KMS-11 (cell line): ENCODE data around the gene SLC6A6.

ENCODE experiments used
- H2AFZ ChIP-seq: fragments of 200-600 bp; sonication (generic); 2 replicates; pipeline ENCODE4 v1.6.1; 2016; ENCODE audit warnings: antibody characterized with exemption, mixed run types, low read depth
- H3K27ac ChIP-seq: fragments of 200-600 bp; sonication (generic); 2 replicates; pipeline ENCODE4 v1.6.1; 2016; ENCODE audit warnings: mild to moderate bottlenecking, mixed run types
- H3K27me3 ChIP-seq: fragments of 200-600 bp; sonication (generic); 2 replicates; pipeline ENCODE4 v1.6.1; 2017; ENCODE audit warnings: mild to moderate bottlenecking, low read depth, mixed run types, moderate library complexity; ENCODE audit not compliant: insufficient read depth
- H3K36me3 ChIP-seq: fragments of 200-600 bp; sonication (generic); 2 replicates; pipeline ENCODE4 v1.6.1; 2017; ENCODE audit warnings: mild to moderate bottlenecking, mixed run types; ENCODE audit not compliant: insufficient read depth
- H3K4me1 ChIP-seq: fragments of 200-600 bp; sonication (generic); 2 replicates; pipeline ENCODE4 v1.6.1; 2016; ENCODE audit warnings: mild to moderate bottlenecking, low read depth, mixed run types; ENCODE audit not compliant: poor library complexity, severe bottlenecking
- H3K4me2 ChIP-seq: fragments of 200-600 bp; sonication (generic); 2 replicates; pipeline ENCODE4 v1.7.0; 2016; ENCODE audit warnings: mild to moderate bottlenecking, mixed run types
- H3K4me3 ChIP-seq: fragments of 200-600 bp; sonication (generic); IDR thresholded peaks from 2 replicates; pipeline ENCODE4 v1.6.1; 2017; ENCODE audit warnings: low read depth, low read length, mixed read lengths; ENCODE audit not compliant: insufficient read depth
- H3K79me2 ChIP-seq: fragments of 200-600 bp; sonication (generic); 2 replicates; pipeline ENCODE4 v1.6.1; 2016; ENCODE audit warnings: low read depth, mixed run types; ENCODE audit not compliant: insufficient read depth
- H3K9ac ChIP-seq: fragments of 200-600 bp; sonication (generic); 2 replicates; pipeline ENCODE4 v1.6.1; 2016; ENCODE audit warnings: mild to moderate bottlenecking, mixed run types
- H4K20me1 ChIP-seq: fragments of 200-600 bp; sonication (generic); 2 replicates; pipeline ENCODE4 v1.6.1; 2016; ENCODE audit warnings: mild to moderate bottlenecking, mixed run types; ENCODE audit not compliant: insufficient read depth
- TF ChIP-seq, protein P1 (sequence below): fragments of 200-600 bp; sonication (generic); conservative IDR thresholded peaks from 2 replicates; pipeline ENCODE4 v1.6.1; 2017; ENCODE audit warnings: low read depth, mild to moderate bottlenecking, antibody characterized with exemption, low read length, moderate library complexity, mixed read lengths

The SLC6A6 gene

DNA sequence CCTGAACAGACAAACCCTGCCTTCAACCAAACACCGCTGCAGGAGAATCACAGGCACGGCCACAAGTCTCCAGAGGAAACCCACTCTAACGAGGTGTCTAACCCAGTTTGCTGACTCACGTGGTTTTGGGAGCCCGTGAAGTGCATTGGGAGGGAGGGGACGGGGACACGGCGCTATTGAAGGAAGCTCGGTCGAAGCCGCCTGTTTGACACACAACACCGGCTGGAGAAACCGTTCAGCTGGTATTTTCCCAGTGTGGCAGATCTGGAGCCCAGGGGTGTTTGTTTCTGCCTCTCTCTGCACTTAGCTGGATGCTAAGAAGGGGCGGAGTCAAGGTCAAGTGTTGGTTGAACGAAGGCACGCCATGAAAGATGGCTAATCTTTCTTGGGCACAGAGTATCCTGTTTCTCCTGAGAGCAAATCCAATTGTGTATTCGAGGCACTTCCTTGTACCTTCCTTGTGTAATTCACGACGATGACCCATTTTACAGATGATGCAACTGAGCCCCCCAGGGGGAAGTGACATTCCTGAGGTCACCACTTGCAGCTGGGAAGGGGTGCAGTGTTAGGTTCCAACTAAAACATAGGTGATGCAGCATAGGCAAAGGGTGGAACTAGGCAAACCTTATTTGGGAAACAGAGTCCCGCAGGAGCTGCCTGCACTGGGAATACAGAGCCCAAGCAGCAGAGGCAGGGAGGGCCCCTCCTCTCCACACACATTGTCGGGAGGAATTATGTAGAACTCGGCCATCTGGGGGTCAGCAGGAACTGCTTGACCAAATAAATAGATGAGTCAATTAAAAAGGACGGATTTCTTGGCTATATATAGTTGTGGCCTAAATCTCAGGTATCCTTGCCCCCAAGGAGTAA lies 22.5 kb downstream of the SLC6A6 start:
- peaks cover 10% of the 10 kb centered on the region for H3K4me1 ChIP-seq
- no peak overlapping the region for H3K27ac ChIP-seq

DNA sequence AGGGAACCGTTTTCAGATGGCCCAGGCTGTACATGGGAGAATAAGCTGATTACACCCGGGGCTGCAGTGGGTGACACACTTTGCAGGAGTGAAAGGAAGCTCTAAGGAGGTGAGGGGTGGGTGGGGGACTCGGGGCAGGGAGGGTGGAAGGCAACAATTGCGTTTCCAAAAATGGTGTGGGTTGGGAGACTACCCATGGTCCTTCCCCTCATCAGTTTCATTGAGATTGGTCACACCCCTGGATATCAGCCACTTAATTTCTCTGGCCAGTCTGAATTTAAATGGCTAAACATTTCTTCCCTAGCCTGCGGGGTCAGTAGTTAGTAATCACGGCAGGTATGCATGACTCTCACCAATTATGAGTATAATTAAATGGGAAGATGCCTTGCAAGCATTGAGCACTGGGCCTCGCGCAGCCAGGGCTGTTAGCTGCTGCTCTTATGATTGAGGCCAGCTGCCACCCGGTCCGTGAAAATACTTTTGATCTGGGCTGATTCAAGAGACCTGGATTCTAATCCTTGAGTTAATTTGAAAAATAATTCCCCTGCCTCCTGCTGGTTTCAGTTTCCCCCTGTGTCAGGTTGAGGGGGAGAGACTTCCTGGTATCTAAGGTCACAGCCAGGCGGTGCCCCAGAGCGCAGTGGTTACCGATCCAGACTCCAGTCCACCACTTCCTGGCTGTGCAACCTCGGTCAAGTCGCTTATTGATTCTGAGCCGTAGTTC lies 23.3 kb downstream of the SLC6A6 start:
- Histone ChIP-seq H3K36me3 (no peaks in the 10 kb centered on the region), H4K20me1 (no peaks in the 10 kb centered on the region), H3K79me2 (no peaks in the 10 kb centered on the region; the same call in 1 of the 2 replicates), H3K4me3 (no peak overlapping the region), H3K27me3 (no peaks in the 10 kb centered on the region), H3K27ac (no peak overlapping the region), H3K4me1 (peaks cover 14% of the 10 kb centered on the region), H3K9ac (no peak overlapping the region), H2AFZ (no peak overlapping the region), H3K4me2 (no peak overlapping the region)
- TF ChIP-seq, protein P1, sequence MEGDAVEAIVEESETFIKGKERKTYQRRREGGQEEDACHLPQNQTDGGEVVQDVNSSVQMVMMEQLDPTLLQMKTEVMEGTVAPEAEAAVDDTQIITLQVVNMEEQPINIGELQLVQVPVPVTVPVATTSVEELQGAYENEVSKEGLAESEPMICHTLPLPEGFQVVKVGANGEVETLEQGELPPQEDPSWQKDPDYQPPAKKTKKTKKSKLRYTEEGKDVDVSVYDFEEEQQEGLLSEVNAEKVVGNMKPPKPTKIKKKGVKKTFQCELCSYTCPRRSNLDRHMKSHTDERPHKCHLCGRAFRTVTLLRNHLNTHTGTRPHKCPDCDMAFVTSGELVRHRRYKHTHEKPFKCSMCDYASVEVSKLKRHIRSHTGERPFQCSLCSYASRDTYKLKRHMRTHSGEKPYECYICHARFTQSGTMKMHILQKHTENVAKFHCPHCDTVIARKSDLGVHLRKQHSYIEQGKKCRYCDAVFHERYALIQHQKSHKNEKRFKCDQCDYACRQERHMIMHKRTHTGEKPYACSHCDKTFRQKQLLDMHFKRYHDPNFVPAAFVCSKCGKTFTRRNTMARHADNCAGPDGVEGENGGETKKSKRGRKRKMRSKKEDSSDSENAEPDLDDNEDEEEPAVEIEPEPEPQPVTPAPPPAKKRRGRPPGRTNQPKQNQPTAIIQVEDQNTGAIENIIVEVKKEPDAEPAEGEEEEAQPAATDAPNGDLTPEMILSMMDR, result no peak

More for the DNA sequence above, 22.5 kb downstream of the SLC6A6 start:
- H3K4me2 ChIP-seq, result no peak overlapping the region
- no peaks in the 10 kb centered on the region for H4K20me1 ChIP-seq
- no peak overlapping the region for H3K4me3 ChIP-seq
- no peaks in the 10 kb centered on the region for H3K36me3 ChIP-seq
- H2AFZ ChIP-seq, result no peak overlapping the region
- no peaks in the 10 kb centered on the region for H3K79me2 ChIP-seq
- TF ChIP-seq, protein P1, result no peak
- no peak overlapping the region for H3K9ac ChIP-seq
- H3K27me3 ChIP-seq, result no peaks in the 10 kb centered on the region

DNA sequence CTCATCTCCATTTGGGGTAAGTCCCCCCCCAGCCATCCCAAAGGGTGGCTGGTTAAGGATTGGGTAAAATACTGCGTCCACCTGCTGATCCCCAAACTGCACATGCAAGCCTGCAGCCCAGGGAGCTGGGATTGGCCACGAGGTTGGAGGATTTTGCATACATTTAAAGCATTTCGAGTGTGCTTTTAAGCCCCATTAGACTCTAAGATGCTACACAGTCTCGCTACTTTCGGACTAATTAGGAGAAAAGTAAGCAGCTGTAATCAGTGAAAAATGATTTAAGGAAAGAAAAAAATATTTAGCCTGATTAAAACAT lies 23.9 kb downstream of the SLC6A6 start:
- Histone ChIP-seq H3K4me2 (no peak overlapping the region), H3K36me3 (no peaks in the 10 kb centered on the region)

More for the DNA sequence above, 23.9 kb downstream of the SLC6A6 start:
- TF ChIP-seq, protein P1, result no peak
- Histone ChIP-seq H3K9ac (no peak overlapping the region), H4K20me1 (no peaks in the 10 kb centered on the region), H3K4me1 (peaks cover 19% of the 10 kb centered on the region), H2AFZ (no peak overlapping the region), H3K79me2 (no peaks in the 10 kb centered on the region; the same call in 1 of the 2 replicates), H3K27ac (no peak overlapping the region), H3K4me3 (no peak overlapping the region), H3K27me3 (no peaks in the 10 kb centered on the region)
